Fibroblast of the conjunctiva (primary cell): ENCODE measurements around the gene MEIOB.
"Not testable (repeated sequence)": the region's sequence is repeated elsewhere in the genome, so short reads cannot be mapped to it uniquely, and the experiment has no call there.

ENCODE experiments used
- DNase-seq: peaks from one replicate; pipeline ENCODE4 v3.0.0-alpha.2; 2010; ENCODE audit warnings: low read depth

MEIOB gene

DNA sequence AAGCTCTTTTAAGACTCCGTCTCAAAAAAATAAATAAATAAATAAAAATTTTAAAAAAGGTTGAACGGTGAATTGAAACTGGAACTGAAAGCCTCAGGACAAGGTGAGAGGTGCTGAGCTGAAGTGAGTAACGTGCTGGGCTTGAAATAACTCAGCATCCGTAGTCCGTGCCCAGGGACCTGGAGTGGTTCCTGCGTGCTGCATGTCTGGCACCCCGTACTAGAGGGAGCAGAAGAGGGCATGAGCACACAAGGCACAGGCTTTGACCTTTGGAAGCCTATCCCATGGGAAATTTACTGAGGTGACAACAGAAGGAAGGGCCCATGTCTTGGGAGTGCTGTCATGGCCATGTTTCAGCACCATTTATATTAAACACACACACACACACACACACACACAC, 4.5 kb upstream of the MEIOB start:
- no peak for DNase-seq

DNA sequence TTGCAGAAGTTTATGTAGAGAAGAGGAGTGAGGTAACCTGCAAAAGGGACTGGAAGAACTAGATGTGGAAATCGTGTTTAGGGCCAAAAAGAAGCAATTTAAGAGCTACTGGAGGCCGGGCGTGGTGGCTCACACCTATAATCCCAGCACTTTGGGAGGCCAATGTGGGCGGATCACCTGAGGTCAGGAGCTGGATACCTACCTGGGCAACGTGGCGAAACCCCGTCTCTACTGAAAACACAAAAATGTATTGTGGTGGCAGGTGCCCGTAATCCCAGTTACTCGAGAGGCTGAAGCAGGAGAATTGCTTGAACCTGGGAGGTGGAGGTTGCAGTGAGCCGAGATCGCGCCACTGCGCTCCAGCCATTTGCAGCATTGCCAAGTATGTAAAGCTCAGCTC, 4.1 kb upstream of the MEIOB start:
- not testable (repeated sequence) for DNase-seq

DNA sequence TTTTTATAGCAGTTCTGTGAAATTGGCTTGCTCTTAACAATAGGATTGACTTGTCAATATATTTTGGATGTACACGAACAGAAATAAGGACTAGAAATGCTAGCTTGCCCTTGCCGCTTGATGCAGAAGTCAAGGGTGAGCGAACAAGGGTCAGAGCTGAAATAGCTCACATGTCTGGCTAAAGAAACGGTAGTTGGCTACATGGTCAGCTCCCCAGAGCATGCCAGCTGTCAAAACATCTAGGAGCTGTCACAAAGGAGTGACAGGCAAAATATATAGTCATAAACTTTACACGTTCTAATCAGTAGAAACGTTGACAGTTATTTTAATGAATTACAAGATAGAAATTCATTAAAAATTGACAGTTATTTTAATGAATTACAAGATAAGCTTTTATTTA, 2.9 kb upstream of the MEIOB start:
- DNase-seq: no peak

DNA sequence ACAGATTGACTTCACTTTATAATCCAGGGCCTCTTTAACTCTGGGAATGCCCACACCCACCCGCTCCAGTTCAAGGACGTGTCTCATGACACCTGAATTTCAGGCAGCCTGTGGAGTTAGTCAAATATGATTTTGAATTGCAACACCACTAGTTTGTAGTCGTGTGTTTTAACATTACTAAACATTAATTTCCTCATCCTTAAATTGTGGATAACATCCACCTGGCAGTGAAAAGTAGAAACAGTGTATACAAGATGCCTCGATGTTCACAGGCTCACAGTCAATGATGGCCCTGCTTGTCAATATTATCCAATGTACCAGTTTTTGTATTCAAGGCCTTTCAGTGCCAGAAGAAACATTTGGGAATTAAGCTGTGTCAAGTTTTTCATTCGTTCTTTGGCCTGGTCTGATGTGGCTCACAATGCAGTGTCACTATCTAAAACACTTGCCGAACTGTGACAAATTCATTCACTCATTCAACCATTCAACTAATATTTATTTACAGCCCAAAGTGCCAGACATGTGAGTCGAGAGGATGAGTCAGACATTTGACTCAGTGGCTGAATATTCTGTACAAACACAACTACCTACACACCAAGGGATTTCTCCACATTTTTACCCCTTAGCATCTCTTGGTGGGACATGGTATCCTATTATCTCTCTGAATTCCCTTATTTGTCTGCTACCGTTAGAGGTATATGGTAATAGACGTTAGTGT, 1.4 kb downstream of the MEIOB start:
- no peak for DNase-seq

- no peak for DNase-seq
Observed at GRCh38 chr16:1865902-1866690, 5.9 kb downstream of the MEIOB start.

DNA sequence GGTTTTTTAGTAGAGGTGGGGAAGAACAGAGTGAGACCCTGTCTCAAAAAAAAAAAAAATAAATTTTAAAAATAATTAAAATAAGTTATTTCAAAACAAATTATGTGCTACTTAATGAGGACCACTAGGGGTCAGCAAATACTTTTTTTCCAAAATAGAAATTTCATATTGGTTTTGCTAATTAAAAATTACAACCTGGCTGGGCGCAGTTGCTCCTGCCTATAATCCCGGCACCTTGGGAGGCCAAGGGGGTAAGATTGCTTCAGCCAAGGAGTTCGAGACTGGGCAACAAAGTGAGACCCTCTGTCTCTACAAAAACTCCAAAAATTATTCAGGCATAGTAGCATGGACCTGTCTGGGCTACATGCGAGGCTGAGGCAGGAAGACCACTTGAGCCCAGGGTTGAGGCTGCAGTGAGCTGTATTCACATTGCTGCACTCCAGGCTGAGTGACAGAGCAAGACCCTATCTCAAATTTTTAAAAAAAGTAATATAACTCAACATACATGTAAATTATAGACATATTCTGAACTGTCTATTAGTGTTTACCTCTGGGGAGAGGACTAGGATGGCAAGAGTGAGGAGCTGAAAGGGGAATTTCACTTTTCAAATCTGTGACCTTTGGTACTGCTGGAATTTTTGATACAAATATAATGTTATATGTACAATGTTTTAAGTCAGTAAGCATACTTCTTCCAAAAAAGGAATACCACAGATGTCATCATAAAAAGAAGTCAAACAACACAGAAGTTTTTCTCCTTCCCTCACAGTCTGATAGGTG, 8.1 kb downstream of the MEIOB start:
- peak; percentile 31 for DNase-seq

- DNase-seq: no peak
Observed at GRCh38 chr16:1862394-1862793, 9.6 kb downstream of the MEIOB start.

GRCh38 chr16:1861730-1862129, 10.2 kb downstream of the MEIOB start:
- DNase-seq: no peak

- no peak for DNase-seq
Observed at GRCh38 chr16:1859650-1860049, 12.3 kb downstream of the MEIOB start.

DNA sequence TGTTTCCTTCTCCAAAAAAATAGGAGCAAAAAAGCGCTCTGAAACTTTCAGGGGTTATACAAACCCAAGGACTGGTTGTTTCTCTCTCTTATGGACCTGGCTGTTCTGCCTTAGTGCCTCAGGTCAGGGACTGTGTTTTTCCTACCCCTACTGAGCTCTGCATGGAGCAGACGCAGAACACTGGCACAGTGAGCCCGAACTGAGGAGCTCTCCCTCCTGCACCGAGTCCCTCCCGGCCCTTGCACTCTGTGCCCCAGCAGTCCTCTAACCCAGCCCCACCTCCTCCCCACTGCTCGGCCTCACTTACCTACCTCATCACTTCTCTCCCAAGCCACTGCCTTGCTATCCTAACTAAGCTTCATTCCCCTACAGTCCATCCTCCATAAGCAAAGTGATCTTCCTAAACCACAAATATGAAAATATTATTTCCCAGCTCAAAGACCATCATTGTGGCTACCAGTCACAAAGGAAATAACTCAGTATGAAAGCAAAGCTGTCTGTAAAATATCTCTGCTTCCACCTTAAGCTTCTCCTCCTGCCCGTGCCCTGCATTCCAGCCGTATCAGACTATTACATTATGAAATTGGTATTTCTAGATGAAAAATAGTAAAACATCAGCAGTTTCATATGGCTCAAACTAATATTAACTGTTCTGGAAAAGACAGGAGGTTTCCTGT, 13.6 kb downstream of the MEIOB start:
- DNase-seq: no peak

GRCh38 chr16:1857433-1858097, 14.4 kb downstream of the MEIOB start:
- no peak for DNase-seq

GRCh38 chr16:1851793-1852192, 20.2 kb downstream of the MEIOB start:
- DNase-seq: no peak

DNA sequence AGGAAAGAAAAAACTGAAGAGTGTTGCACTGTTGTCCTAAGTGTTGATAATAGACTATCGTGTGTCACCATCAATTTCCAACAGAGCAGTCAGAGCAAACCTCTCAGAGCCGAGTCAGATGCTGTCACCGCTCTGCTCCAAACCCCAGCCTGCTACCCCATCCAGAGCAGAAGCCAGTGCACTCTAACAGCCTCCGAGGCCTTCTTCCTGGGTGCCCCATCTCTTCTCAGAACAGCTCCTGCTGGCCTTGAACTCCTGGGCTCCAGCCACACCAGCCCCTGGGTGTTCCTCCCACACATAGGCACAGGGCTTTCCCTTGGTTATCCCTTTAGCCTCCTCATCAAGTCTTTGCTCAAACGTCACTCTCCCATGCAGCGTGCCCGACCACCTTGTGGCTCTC, 21.0 kb downstream of the MEIOB start:
- DNase-seq: no peak

DNA sequence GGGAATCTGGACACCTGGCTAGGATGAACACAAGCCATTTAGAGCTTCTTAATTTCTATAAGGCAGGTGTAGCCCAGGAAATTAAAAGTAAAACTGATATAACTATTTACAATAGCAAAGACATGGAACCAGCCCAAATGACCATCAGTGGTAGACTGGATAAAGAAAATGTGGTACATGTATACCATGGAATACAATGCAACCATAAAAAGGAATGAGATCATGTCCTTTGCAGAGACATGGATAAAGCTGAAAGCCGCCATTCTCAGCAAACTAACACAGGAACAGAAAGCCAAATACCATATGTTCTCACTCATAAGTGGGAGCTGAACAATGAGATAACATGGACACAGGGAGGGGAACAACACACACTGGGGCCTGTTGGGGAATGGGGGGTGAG, 25.5 kb downstream of the MEIOB start:
- DNase-seq: no peak

DNA sequence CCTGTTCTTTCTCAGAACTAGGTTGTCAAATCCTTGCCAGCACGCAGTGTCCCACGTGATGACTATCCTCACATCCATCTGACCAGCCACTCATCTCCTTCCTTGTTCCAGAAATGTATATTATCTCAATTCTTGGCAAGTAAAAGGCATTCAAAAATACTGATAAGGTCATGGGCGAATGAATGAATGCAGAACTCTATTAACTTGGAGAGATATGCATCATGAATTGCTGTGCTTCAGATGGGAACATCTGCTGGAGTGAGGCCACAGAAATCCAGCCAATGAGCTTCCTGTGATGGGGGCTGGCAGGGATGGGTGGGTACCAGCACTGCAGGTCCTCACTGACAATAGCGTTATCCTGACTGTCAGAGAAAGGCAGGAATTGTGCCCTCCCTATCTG, 26.0 kb downstream of the MEIOB start:
- no peak for DNase-seq

GRCh38 chr16:1839554-1839953, 32.4 kb downstream of the MEIOB start:
- DNase-seq: peak; percentile 74

GRCh38 chr16:1834096-1834495, 37.9 kb downstream of the MEIOB start:
- no peak for DNase-seq

DNA sequence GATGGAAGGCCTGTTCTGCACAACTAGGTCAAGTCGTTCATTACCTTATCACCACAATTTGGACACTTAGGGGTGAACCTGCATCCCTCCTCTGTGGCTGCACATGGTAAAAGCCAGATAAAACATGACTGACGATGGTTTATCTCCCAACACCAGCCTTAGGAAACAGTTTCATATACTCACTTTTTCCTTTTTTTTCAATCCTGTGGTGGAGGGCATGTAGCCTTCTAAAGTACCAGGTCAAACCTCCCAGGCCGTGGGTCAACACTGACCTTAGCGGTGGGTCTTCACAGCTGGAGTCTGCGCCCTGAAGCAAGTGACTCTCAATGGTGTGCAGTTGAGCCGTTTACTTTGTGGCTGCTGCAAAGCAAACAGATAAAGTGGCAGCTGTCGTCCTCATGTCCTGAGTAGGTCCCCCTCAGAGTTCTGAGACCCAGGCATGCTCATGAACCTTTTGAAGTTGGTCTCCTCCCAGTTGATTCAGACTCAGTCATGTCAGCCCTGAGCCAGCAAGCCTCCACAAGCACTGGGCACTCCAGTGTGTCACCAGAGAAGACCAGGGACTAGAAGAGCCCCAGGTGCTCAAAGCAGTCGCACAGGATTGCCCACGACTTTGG, 39.0 kb downstream of the MEIOB start:
- no peak for DNase-seq

- no peak for DNase-seq
Observed at GRCh38 chr16:1831186-1832075, 40.5 kb downstream of the MEIOB start.

DNA sequence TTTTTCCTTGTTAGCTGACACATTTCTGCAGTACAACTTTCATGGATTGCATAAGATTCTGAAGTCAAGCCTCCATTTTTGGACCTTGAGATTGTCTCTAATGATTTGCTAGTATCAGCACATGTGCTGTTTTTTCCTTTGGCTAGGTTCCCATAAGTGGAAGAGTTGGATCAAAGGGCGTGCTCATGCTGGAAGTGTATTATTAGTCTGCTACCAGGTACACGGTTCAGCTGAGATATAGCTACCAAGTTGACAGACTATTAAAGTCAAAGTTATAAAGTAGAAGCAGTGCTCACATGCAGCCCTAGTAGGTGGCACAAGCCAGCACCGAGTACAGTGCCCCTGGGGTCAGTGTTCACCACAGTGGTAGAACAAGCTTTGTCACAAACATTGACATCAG, 41.8 kb downstream of the MEIOB start:
- DNase-seq: no peak
